Measurements from ENCODE around the gene CLDN25.
A peak's percentile ranks its signal among the peaks of the same experiment; 100 is the strongest.
"Not testable (repeated sequence)": the region's sequence is repeated elsewhere in the genome, so short reads cannot be mapped to it uniquely, and the experiment has no call there.

Gene CLDN25

DNA sequence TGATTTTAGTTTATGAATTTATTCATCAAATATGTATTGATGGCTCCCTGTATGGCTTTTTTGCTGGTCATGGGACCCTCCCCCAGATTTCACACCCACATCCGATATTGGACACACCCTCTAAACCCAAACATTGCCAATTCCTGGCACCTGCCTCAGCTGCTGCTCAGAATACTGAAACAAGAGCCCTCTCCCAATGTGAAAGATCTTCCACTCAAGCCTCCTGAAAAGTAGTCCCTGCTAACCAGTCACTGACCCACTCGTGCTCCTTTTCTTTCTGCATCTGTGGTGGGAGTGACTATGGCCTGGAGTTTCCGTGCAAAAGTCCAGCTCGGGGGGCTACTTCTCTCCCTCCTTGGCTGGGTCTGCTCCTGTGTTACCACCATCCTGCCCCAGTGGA lies at the start of gene CLDN25:
Gene CLDN25, plus strand, starts transcription at position 301 of the 400 bp plus-strand sequence. Its CDS starts 0 bp downstream, at position 301.
- no peak for DNase-seq (ENCODE audit: low read depth)

DNA sequence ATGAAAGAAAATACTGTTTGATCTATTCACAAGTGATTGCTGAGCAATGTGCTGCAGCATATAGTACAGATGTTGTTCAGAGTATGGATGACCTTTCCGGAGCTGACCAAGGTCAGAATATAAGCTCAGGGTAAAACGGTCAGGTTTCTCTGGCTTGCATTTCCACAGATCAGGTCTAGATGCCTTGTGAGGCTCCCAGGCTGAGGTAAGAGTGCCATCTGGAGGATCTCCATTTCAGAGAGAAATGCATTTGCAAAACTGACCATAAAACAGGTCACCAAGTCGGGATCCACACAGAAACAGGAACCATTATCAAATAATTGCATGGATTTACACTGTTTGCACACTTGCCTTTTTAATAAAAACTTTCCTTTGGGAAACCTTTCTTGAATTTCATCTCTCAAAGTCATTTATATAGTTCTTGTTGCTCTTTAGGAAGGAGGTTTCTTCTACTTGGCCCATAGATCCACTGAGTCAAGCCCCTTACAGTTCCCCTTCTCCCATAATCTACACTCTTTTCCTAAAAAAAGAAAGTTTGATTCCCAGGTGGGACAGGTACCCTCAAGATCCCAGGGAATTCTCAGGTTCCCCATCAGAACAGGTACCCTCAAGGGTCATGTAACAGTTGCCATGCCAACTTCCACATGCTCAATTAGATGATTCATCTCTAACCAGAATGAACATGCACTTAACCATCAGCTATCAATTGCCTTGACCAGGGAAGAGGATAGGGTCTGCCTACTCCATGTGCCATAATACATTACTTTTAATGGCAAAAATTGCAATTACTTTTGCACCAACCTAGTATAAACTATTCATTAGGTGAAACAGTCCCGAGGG lies 48.5 kb upstream of the CLDN25 start:
- peak; percentile 46 for DNase-seq (ENCODE audit: low read depth)

GRCh38 chr11:113732092-113732491 lies 47.5 kb upstream of the CLDN25 start:
- DNase-seq (ENCODE audit: low read depth) = no peak

DNA sequence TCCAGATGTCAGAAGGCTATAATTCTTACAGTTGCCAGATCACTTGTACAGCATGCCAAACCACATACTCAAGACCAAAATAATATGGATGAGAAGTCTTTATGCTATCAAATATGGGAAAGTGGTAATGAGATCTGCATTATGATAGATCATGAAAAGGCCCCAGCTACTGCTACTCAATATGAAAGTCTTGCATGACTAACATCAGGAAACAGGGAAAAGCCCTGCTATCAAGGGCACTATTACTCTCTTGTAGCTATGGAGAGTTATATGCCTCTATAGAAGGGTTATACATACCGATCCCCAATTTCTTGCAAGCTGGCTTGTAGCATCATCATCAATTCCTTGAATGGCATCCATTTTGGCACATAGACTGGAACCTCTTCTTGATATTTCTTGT lies 43.3 kb upstream of the CLDN25 start:
- no peak for DNase-seq (ENCODE audit: low read depth)

GRCh38 chr11:113752932-113753331 lies 26.7 kb upstream of the CLDN25 start:
- DNase-seq (ENCODE audit: low read depth) = no peak

DNA sequence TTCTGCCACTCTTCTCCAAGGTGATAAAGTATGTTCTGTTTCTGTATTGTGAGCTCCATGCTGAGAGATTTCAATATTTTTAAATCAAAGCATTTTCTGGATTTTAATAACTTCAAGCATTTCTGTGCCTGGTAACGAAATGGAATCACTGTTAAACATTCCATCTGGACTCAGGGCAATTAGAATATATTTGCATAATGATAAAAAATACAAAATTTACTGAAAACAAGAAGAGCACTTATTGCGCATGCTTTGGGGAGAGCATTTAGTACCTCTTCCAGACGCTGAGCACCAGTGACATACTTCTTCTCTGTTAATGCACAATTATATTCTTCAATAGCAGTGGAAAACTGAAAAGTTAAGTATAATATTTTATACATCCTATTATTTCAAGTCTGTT lies 19.4 kb upstream of the CLDN25 start:
- DNase-seq (ENCODE audit: low read depth) = no peak

DNA sequence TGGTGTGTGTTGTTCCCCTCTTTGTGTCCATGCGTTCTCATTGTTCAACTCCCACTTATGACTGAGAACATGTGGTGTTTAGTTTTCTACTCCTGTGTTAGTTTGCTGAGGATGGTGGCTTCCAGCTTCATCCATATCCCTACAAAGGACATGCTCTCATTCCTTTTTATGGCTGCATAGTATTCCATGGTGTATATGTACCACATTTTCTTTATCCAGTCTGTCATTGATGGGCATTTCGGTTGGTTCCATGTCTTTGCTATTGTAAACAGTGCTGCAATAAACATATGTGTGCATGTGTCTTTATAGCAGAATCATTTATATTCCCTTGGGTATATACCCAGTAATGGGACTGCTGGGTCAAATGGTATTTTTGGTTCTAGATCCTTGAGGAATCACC lies 16.6 kb upstream of the CLDN25 start:
- DNase-seq (ENCODE audit: low read depth) = not testable (repeated sequence)

DNA sequence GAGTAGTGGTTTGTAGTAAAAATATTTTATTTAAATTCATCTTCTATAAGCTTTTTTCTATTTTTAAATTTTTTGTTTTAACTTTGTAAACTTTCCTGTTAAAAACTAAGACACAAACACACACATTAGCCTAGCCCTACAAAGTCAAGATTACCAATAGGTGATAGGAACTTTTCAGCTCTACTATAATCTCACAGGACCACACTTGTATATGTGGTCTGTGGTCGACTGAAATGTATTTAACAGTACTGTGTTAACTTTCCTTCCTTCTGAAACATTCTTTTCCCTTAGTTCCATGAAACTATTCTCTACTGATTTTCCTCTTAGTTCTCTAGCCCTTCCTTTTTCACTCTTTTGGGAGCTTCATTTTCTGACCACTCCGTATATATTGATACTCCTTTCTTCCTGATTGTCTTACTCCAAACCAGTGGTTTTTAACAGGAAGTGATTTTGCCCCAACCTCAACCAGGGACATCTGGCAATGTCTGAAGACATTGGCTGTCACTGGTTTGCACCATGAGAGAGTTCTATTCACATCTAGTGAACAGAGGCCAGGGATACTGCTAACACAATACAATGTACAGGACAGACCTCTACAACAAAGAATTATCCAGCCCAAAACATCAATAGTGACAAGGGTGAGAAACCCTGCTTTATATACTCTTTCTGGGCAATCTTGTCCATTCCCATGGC lies 14.9 kb upstream of the CLDN25 start:
- no peak for DNase-seq (ENCODE audit: low read depth)

- no peak for DNase-seq (ENCODE audit: low read depth)
Observed at GRCh38 chr11:113771964-113772363, 7.6 kb upstream of the CLDN25 start.

DNA sequence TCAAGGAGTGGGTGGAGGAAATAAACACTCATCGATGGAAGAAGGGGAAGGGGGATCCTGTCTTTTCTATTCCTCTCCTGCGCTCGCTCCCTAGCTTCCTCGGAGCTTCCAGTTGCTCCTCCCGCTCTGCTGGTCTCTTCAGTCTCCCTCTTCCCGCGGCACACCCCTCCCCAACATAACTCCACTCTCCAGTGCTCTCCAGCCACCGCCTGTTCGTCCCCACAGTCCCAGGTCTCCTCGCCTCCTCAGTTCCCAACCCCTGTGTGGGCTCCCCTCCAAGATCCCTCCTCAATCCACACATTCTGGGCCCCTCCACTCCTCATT lies 6.5 kb upstream of the CLDN25 start:
- peak; percentile 11 for DNase-seq (ENCODE audit: low read depth)

DNA sequence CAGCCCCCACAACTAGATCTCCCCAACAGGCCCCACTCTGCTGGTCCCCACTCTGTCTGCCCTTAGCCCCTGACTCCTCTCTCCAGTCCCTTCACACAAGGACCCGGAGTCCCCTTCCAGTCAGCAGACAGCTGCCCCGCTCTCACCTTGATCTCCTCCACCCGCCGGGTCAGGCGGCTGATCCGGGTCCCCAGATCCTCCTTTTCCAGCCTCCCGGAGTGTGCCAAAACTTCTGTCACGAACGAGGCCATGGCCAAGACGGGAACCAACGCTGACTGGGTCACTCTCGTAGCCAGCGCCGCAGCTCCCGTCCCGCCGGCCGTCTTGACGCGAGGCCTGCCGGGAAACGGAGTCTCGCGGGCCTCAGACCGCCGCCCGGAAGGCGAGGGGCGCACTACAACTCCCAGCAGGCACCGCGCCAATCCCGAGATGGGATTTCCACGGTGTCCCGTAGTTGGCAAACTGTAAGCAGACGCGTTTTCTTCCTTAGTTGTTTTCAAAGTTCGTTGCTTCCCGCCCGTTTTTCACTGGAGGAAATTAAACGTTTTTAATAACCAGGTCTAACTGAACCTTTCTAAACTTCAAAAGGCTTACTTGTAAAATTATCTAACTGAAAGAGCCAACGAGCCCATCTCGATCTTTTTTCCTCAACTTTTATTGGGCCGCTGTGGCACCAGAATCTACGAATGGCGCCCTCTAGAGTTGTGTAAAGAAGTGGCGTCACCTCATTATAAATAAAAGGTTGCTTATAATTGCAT lies 6.0 kb upstream of the CLDN25 start, which contains the start of gene ZW10:
Gene ZW10, minus strand, starts transcription at position 277 of the 758 bp plus-strand sequence. Its CDS starts 26 bp downstream, at position 251.
- DNase-seq (ENCODE audit: low read depth) = peak; percentile 98

DNA sequence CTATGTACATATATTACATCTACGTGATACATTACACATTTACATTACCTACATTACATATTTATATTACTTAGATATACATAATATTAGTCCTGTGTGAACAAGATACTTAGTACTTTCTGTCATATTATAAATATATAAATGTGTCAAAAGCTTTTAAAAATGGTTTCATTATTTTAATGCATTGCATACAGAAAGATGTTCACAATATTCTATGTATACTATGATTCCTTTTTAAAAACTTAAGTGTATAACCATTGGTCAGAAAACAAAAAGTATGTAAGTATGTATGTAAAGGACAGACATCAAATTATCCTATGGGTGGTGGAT lies 5.5 kb upstream of the CLDN25 start:
- no peak for DNase-seq (ENCODE audit: low read depth)

DNA sequence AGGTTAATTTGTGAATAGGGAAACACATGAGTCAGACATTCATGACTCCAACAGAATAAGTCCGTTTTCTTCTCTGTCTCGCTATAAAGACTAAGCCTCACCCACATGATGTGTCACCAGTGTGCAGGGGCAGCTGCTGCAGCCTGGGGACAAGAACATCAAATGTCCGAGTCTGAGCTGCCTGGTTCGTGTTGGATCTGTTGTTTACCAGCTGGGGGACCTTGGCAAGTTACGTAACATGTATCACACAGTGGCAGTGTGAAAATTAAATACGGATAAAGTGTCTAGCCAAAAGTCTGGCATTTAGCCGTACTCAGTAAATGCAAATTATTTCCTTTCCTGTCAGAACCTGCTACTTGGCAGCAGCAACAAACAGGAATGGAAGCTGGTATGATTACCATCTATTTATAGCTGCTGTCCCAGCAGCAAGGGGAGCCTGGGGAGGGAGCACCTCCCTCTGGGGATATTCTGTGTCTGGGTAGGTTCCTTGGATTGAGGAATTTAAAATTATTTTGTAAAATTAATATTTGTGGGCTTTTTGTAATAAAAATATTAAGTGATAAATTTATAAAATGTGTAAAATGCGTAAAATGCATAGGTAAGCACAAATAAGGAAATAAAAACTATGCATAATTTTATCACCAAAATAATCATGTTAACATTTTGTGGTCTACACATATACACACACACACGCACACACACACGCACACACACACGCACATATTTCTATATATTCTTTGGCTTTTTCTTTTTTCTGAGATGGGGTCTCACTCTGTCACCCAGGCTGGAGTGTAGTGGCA lies 1.3 kb upstream of the CLDN25 start:
- no peak for DNase-seq (ENCODE audit: low read depth)

- DNase-seq (ENCODE audit: low read depth) = no peak
Observed at GRCh38 chr11:113781682-113782081, 2.1 kb downstream of the CLDN25 start.

- no peak for DNase-seq (ENCODE audit: low read depth)
Observed at GRCh38 chr11:113782134-113782533, 2.5 kb downstream of the CLDN25 start.

DNA sequence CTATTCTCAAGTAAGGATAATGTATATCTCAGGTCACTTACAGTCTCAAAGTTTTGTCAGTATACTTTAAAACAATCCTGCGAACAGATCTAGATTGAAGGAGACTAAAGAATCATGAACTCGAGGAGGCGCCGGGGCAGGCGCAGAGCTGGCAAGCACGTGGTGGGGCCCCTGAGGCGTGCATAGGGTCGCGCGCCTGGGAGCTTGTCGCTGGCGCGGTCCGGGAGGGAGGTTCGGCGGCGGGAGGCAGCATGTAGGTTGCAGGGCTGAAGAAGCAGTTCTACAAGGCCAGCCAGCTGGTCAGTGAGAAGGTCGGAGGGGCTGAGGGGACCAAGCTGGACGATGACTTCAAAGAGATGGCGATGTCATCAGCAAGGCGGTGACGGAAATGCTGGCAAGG lies 9.4 kb downstream of the CLDN25 start:
- not testable (repeated sequence) for DNase-seq (ENCODE audit: low read depth)

DNA sequence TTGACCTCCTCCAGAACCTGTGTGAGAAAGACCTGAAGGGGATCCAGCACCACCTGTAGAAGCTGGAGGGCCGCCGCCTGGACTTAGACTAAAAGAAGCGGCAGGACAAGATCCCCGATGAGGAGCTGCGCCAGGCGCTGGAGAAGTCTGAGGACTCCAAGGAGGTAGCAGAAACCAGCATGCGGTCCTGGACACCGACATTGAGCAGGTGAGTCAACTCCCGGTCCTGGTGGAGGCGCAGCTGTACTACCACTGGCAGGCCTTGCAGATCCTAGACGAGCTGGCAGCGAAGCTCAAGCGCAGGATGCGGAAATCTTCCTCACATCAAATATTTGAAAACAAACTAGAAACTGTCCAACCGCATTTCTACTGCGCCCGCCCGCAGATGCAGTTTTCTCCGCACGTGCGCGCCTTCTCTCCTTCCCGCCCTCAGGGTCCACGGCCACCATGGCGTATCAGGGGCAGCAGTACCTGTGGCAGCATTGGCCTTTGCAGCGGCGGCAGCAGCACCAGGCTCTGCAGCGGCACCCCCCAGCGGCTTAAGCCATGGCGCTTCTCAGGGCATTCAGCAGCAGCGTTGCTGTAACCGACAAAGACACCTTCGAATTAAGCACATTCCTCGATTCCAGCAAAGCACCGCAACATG lies 10.2 kb downstream of the CLDN25 start:
- DNase-seq (ENCODE audit: low read depth) = no peak

DNA sequence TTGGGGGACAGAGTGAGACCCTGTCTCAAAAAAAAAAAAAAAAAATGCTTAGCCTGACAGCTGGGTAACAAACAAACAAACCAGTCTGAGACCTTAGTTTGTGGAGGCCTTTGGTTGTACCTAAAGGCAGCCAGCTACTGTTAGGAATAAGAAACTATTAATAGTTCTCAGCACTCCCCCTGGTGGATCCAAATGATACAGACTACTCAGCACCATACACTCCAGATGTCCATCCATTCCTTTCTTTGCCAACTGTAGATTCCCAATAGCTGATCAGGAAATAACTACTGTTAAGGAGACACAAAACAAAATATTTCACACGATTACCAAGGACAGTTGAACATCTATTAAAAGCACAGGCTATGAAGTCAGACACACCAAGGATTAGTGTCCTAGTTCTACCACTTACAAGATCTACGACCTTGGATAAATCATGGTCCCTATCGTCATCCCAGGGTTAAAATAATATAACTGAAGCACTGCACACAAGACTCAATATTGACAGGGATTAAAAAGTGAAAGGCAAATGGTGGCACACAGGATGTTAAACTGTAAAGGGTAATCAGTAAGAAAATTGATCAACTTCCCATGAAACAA lies 17.2 kb downstream of the CLDN25 start:
- peak; percentile 23 for DNase-seq (ENCODE audit: low read depth)

DNA sequence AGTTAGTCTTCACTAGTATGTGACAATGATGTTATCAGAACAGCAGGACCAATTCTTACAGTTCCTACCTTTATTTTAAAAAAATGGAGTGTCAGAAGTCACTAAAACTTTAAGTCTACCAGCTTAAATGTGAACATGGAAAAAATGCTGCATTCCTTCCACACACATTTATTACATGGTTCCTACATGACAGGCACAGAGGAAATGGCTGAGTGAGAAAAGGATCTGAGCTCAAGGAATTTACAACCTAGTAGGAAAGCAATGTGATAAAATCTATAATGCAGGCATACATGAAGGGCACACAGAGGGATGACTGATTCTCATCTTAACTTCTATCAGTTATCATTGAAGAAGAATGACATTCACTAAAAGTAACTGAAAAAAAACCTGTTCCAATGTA lies 23.0 kb downstream of the CLDN25 start:
- DNase-seq (ENCODE audit: low read depth) = no peak

DNA sequence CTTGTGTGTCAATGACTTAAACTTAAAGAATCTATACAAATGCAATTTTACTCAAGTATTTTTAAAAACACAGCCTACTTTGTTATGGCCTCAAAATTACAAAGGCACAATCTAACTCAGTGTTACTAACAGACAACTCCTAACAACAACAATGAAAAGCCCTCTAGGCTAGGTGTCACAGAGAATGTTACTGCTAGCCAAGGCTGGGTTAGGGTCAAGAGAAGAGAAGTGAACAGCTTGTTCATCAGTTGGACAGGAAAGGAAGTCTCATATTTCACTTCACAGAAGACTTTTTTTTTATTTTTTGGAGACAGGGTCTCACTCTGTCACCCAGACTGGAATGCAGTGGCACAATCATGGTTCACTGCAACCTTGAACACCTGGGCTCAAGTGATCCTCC lies 26.0 kb downstream of the CLDN25 start:
- no peak for DNase-seq (ENCODE audit: low read depth)

GRCh38 chr11:113806406-113806805 lies 26.8 kb downstream of the CLDN25 start:
- no peak for DNase-seq (ENCODE audit: low read depth)
